Activated CD4-positive, alpha-beta T cell treated with anti-CD3 and anti-CD28 coated beads for 4 hours (primary cell): ENCODE data around the gene CHST3.
"Not testable (repeated sequence)": the region's sequence is repeated elsewhere in the genome, so short reads cannot be mapped to it uniquely, and the experiment has no call there.

Experiments used
- DNase-seq, 2 donors: peaks; one replicate each; pipeline ENCODE4 v3.0.0-alpha.2; 2020

Gene CHST3

DNA sequence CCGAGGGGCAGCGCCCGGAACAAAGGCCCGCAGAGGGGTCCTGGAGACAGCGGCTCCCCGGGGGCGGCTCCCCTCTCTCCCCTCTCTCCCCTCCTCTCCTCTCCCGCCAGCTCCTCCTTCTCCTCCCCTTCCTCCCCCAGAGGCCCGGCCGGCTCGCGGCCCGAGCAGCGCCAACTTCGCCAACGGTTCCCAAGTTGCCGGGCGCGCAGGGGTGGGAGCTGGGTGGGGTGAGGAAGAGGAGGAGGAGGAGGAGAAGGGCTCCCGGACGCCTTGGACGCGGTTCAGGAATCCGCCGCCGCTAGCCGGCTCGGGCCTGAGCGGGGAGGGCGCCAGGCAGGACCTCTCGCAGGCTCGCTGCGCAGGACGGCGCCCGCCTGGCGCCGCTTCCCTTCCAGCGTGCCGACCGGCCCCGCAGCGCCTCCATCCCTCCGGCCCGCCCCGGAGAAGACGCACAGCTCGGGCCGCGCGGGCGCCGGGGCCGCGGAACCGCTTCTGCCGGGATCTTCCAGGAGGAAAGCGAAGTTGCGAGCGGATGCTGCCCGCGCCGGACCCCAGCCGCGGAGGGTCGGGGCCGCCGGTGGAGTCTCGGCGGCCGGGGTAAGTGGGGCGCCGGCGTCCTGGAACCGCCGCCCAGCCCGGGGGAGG lies at the start of gene CHST3:
Gene CHST3 (plus strand): TSS at position 298 of the 645 bp plus-strand sequence. CDS start 41,448 bp downstream, outside the sequence.
- DNase-seq: no peak

- DNase-seq: no peak
Observed at GRCh38 chr10:71916827-71917226, 47.4 kb upstream of the CHST3 start.

- DNase-seq: no peak
Observed at GRCh38 chr10:71918992-71919391, 45.2 kb upstream of the CHST3 start.

DNA sequence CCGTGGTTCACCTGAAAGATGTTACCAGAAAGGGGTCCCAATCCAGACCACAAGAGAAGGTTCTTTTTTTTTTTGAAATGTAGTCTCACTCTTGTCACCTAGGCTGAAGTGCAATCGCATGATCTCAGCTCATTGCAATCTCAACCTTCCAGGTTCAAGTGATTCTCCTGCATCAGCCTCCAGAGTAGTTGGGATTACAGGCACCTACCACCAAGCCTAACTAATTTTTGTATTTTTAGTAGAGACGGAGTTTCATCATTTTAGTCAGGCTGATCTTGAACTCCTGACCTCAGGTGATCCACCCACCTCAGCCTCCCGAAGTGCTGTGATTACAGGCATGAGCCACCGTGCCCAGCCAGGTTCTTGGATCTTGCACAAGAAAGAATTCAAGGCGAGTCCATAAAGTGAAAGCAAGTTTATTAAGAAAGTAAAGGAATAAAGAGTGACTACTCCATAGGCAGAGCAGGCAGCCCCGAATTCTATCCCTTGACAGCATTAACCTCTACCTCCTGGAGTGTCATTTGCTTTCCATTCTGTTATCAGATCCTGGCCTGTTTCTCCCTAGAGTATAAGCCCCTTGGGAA lies 44.1 kb upstream of the CHST3 start:
- DNase-seq: not testable (repeated sequence)

- DNase-seq: no peak
Observed at GRCh38 chr10:71920540-71921323, 43.5 kb upstream of the CHST3 start.

DNA sequence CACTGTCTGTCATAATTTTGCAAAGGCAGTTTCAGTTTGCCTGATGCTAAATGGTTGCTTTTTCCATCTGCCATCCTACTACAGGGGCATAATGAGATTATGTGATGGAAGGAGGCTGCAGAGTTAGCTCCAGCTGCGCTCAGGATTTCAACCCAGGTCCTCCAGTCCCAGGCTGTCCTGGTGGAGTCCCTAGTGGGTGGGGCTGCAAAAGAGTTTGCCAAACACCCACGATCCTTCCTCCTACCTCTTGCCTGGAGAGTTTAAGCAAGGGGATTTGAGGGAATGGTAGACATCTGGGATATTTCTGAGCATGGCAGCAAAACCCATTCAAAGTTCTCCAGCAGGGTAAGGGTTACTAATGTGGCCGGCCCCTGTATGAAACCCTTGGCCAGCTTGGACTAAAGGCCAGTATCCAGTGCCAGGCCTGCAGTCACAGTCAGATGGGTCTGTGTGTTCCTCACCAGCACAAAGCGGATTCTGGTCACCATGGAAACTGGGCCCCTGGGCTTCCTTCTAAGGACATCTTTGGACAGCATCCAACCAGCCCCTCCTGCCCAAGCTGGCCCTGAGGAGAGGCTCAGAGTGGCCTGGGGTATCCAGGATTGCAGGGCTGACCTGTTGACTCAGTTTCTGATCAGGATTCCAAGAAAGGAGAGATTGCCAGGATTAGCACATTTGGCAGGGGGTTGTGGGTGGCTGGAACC lies 42.7 kb upstream of the CHST3 start:
- DNase-seq: no peak

GRCh38 chr10:71923138-71923692 lies 41.0 kb upstream of the CHST3 start:
- DNase-seq: no peak

DNA sequence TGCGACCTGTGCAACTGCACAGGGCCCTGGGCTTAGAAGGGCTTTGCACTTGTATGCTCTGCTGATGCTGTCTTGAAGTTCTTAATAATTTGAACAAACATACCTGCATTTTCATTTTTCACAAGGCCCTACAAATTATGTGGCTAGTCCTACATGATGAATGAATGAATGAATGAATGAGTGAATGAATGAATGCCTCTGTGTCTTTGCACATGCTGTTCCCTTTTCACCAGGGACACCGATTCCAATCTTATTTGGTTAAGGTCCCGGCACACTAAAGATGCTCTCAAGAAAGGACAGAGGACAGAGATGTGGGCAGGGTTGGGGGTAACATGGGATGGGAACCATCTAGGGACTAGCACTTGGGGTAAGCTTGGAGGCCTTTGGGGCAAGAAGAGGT lies 39.4 kb upstream of the CHST3 start:
- no peak for DNase-seq

DNA sequence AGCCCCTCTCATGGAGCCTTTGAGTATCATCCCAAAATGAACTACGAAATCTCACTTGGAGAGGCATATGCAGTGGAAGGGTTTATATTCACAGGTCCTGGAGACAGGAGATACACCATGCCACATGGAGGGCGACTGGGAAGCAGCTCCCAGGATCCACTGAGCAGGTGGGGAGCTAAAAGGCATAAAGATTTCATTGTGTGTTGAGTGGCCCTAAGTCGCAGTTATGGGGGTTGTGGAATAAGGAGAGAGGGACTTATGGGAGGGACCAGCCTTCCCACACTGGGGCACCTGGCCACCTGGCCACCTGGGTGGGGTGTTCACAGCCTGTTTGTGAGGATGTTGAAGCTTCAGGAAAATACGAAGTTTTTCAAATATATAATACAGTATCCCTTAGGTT lies 37.0 kb upstream of the CHST3 start:
- no peak for DNase-seq

GRCh38 chr10:71927776-71928592 lies 36.2 kb upstream of the CHST3 start:
- DNase-seq: no peak

DNA sequence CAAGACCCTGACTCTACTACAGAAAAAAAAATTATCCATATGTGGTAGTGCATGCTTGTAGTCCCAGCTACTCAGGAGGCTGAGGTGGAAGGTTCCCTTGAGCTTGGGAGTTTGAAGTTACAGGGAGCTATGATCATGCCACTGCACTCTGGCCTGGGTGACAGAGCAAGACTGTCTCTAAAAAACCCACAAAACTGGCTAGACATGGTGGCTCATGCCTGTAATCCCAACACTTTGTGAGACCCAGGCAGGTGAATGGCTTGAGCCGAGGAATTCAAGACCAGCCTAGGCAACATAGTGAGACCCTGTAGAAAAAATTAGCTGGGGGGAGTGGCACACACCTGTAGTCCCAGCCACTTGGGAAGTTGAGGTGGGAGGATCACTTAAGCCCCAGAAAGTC lies 32.9 kb upstream of the CHST3 start:
- no peak for DNase-seq

DNA sequence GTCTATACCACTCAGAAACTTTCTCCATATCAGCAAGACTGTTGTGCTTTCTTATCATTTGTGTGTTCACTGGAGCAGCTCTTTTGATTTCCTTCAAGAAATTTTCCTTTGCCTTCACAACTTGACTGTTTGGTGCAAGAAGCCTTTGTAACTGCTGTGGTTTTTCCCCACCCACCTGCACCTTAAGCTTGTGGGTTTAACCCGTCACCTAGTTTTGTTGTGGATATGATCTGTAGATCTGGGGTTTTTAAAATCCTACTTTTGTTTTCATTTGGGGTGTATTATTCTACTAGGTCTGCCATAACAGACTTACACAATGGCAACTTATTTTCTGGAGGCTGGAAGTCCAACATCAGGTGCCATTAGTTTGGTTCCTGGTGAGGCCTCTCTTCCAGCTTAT lies 30.5 kb upstream of the CHST3 start:
- DNase-seq: peak; percentile 51 to 52

- no peak for DNase-seq
Observed at GRCh38 chr10:71938211-71938610, 26.0 kb upstream of the CHST3 start.

GRCh38 chr10:71939304-71939703 lies 24.9 kb upstream of the CHST3 start:
- no peak for DNase-seq

DNA sequence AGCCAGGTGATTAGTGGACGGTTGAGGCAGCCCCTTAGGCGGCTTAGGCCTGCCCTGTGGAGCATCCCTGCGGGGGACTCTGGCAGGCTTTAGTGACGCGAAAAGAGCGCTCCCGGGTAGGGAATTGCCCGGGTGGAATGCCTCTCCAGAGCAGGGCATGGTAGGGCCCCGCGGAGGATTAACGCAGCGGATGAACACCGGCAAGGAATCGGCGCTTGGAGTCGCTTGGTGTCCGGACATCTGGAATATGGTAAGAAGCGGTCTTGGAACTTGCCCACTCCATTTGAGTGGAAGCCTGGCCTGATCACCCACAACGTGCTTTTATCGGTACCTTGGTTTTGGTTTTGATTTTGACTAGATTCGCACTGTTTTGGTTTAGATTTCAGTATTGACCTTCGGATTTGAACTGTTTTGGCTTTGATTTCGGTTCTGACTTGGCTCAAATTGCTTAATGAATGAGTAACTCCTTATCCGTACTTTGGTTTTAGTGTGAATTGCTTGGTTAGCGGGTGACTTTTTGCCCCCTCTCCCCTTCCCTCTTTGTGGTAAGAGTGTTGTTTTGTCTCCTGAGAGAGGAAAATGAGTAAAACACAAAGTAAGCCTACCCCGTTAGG lies 24.2 kb upstream of the CHST3 start:
- no peak for DNase-seq

DNA sequence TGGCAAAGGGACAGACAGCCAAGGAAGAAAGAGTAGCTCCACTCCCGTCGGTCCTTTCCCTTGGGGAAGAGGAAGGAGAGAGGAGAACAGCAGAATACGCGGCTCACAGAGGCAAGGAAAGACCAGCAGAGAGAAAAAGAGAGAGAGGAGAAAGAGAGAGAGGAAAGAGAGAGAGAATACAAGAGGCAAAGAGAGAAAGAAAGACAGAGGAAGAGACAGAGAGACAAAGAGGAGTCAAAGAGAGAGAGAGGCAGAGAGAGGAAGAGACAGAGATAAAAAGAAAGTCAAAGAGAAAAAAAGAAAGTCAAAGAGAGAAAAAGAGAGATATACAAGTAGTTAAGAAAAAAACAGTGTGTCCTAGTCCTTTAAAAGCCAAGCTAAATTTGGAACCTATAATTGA lies 23.4 kb upstream of the CHST3 start:
- DNase-seq: no peak

DNA sequence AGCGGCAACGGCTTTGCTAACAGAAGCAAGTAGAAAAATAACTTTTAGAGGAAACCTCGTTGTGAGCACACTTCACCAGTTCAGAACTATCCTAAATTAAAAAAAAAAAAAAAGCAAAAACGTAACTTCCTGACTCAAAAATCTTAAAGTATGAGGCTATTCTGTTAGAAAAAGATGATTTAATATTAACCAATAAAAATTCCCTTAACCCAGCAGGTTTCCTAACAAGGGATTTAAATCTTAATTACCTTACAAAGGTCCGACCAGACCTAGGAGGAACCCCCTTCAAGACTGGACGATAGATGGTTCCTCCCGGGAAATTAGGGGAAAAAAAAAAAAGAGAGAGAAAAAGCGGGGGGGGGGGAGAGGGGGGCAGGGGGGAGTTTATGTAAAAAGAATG lies 22.9 kb upstream of the CHST3 start:
- no peak for DNase-seq

DNA sequence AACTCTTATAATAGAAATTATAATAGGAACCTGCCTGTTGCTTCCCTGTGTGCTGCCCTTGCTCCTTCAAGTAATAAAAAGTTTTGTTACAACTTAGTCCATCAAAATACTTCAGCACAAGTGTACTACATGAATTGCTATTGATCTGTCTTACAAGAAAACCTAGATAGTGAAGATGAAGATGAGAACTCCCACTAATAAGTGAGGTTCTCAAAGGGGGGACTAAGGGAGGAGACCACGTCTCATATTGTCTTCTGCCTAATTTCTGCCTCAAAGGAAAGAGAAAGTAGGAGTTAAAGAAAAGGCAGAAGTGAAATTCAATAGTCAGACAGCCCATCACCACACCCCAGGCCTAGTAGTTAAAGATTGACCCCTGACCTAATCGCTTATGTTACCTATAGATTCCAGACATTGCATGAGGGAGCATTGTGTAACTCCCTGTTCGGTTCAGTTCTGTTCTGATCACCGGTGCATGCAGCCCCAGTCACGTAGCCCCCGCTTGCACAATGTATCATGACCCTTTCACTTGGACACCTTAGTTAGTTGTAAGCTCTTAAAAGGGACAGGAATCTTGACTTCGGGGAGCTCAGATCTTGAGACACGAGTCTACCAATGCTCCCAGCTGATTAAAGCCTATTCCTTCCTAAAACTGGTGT lies 18.2 kb upstream of the CHST3 start:
- DNase-seq: no peak

GRCh38 chr10:71946700-71947099 lies 17.5 kb upstream of the CHST3 start:
- no peak for DNase-seq

GRCh38 chr10:71948496-71949067 lies 15.6 kb upstream of the CHST3 start:
- DNase-seq: no peak

DNA sequence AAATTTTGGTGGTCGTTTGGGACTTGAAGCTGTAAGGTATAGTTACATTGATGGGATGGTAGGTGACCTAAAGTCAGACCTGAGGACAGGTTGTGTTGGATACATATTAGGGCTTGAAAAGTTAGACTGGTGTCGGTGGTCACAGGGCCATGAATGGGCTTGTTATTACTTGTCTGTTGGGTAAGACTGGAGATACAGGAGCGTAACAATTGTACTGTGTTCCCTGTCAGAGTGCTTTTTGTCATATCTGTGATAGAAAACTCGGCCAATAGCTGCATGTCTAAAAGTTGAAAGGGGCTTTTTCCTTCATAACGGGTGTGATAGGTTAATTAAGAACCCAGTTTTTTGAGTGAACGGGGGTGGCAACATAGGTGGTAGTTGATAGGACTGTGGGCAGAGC lies 13.5 kb upstream of the CHST3 start:
- DNase-seq: no peak
